Suppressor macrophage treated with lipopolysaccharide for 4 hours (primary cell): ENCODE results near the gene HOXD12.

Experiments
- DNase-seq: peaks from one replicate; pipeline ENCODE4 v3.0.0-alpha.2; 2020

HOXD12 gene

GRCh38 chr2:176107731-176108181 is 8.2 kb downstream of the HOXD12 start:
- DNase-seq = no peak

GRCh38 chr2:176109192-176109901 is 9.8 kb downstream of the HOXD12 start:
- DNase-seq = no peak

- DNase-seq = no peak
Measured at GRCh38 chr2:176109946-176110345, 10.4 kb downstream of the HOXD12 start.

GRCh38 chr2:176110415-176111308 is 11.1 kb downstream of the HOXD12 start:
- no peak for DNase-seq

GRCh38 chr2:176111309-176111663 is 11.7 kb downstream of the HOXD12 start:
- DNase-seq = peak; percentile 52

- DNase-seq = no peak
Measured at GRCh38 chr2:176111846-176112374, 12.3 kb downstream of the HOXD12 start.

- no peak for DNase-seq
Measured at GRCh38 chr2:176112375-176113302, 13.0 kb downstream of the HOXD12 start.

GRCh38 chr2:176114120-176114929 is 14.7 kb downstream of the HOXD12 start:
- DNase-seq = no peak

- DNase-seq = no peak
Measured at GRCh38 chr2:176114930-176115625, 15.5 kb downstream of the HOXD12 start.

- DNase-seq = no peak
Measured at GRCh38 chr2:176115883-176116813, 16.6 kb downstream of the HOXD12 start, which contains the start of gene HOXD10. Gene HOXD10 (plus strand): TSS chr2:176116778. CDS start chr2:176116834, 56 bp downstream.

- no peak for DNase-seq
Measured at GRCh38 chr2:176117162-176117822, 17.7 kb downstream of the HOXD12 start.

- DNase-seq = no peak
Measured at GRCh38 chr2:176117823-176118371, 18.3 kb downstream of the HOXD12 start.

GRCh38 chr2:176118601-176119339 is 19.2 kb downstream of the HOXD12 start:
- DNase-seq = peak; percentile 35

GRCh38 chr2:176120364-176121189 is 21.0 kb downstream of the HOXD12 start:
- no peak for DNase-seq

- no peak for DNase-seq
Measured at GRCh38 chr2:176121190-176122051, 21.8 kb downstream of the HOXD12 start.

- no peak for DNase-seq
Measured at GRCh38 chr2:176122052-176122682, 22.6 kb downstream of the HOXD12 start.
